GM23338 (cell line): ENCODE results near the gene RHOBTB3. TPM values are rescaled to one million over a fixed set of nuclear protein-coding genes. Genes with fewer than 3 reads are reported as not detected.

Experiments used
- ATAC-seq: fragments of 200-7000 bp; cut with Tn5 transposase; 3 replicates; pipeline ENCODE4 v1.9.1; 2020
- DNase-seq: peaks from one replicate; pipeline ENCODE4 v3.0.0-alpha.2; 2015; ENCODE audit warnings: low spot score
- H2AFZ ChIP-seq: fragments of 200-600 bp; sonication (generic); 2 replicates; pipeline ENCODE4 v1.8.0; 2016; ENCODE audit warnings: antibody characterized with exemption, mild to moderate bottlenecking, moderate library complexity
- H3F3A ChIP-seq: fragments of 200-600 bp; sonication (generic); replicated peaks from 2 replicates; pipeline ENCODE4 v1.8.0; 2017; ENCODE audit warnings: antibody characterized with exemption, mixed run types, low read depth
- H3K27ac ChIP-seq: fragments of 200-600 bp; sonication (generic); 2 replicates; pipeline ENCODE4 v1.6.1; 2016; ENCODE audit warnings: low read depth
- H3K27me3 ChIP-seq: fragments of 200-600 bp; sonication (generic); 2 replicates; pipeline ENCODE4 v1.8.0; 2016; ENCODE audit warnings: mild to moderate bottlenecking, mixed run types, moderate library complexity; ENCODE audit not compliant: insufficient read depth
- H3K36me3 ChIP-seq: fragments of 200-600 bp; sonication (generic); 2 replicates; pipeline ENCODE4 v1.8.0; 2016; ENCODE audit warnings: mild to moderate bottlenecking; ENCODE audit not compliant: insufficient read depth
- H3K4me1 ChIP-seq: fragments of 200-600 bp; sonication (generic); 2 replicates; pipeline ENCODE4 v1.8.0; 2016; ENCODE audit warnings: mild to moderate bottlenecking, moderate library complexity; ENCODE audit not compliant: insufficient read depth
- H3K4me2 ChIP-seq: fragments of 200-600 bp; sonication (generic); 2 replicates; pipeline ENCODE4 v1.7.1; 2017; ENCODE audit warnings: mixed run types
- H3K4me3 ChIP-seq: fragments of 200-600 bp; sonication (generic); 2 replicates; pipeline ENCODE4 v1.6.1; 2016; ENCODE audit warnings: mixed run types
- H3K79me2 ChIP-seq: fragments of 200-600 bp; sonication (generic); replicated peaks from 2 replicates; pipeline ENCODE4 v1.8.0; 2017; ENCODE audit warnings: mild to moderate bottlenecking; ENCODE audit not compliant: insufficient read depth
- H3K9me2 ChIP-seq: fragments of 200-600 bp; sonication (generic); 2 replicates; pipeline ENCODE4 v1.8.0; 2017; ENCODE audit not compliant: insufficient read depth
- H4K20me1 ChIP-seq: fragments of 200-600 bp; sonication (generic); replicated peaks from 2 replicates; pipeline ENCODE4 v1.8.0; 2017; ENCODE audit warnings: mild to moderate bottlenecking; ENCODE audit not compliant: insufficient read depth
- H3K27ac Mint-ChIP-seq: 2 replicates; pipeline ENCODE4 v1.8.0; 2020; ENCODE audit warnings: inconsistent platforms, mild to moderate bottlenecking, moderate library complexity, mixed read lengths
- H3K27me3 Mint-ChIP-seq: 3 replicates; pipeline ENCODE4 v1.8.0; 2022; ENCODE audit warnings: low read depth, mild to moderate bottlenecking, moderate library complexity, mixed read lengths, inconsistent platforms; ENCODE audit not compliant: insufficient read depth, poor library complexity
- H3K36me3 Mint-ChIP-seq: 3 replicates; pipeline ENCODE4 v1.8.0; 2021; ENCODE audit warnings: low read depth, mild to moderate bottlenecking, inconsistent platforms, moderate library complexity, mixed read lengths
- H3K4me1 Mint-ChIP-seq: 3 replicates; pipeline ENCODE4 v1.8.0; 2020; ENCODE audit warnings: mild to moderate bottlenecking, inconsistent platforms, mixed read lengths
- H3K4me3 Mint-ChIP-seq: 3 replicates; pipeline ENCODE4 v1.8.0; 2021; ENCODE audit warnings: moderate library complexity, mild to moderate bottlenecking, inconsistent platforms, mixed read lengths
- H3K9me3 Mint-ChIP-seq: 3 replicates; pipeline ENCODE4 v1.8.0; 2020; ENCODE audit warnings: moderate library complexity, mild to moderate bottlenecking, inconsistent platforms, mixed read lengths
- CREB1 ChIP-seq: fragments of 250-450 bp; sonication (Bioruptor Pico); IDR thresholded peaks from 2 replicates; pipeline ENCODE4 v1.5.0; 2020; ENCODE audit warnings: low read depth, mild to moderate bottlenecking, moderate library complexity
- CTCF ChIP-seq, 2 experiments: fragments of 200-600 bp in 1 of 2; sonication (generic) in 1 of 2; conservative IDR thresholded peaks; 2 replicates each; pipeline versions ENCODE4 v1.5.1 to v1.6.1; 2016 to 2017; ENCODE audit warnings: antibody characterized with exemption in 2 of 2, low read depth in 2 of 2, mild to moderate bottlenecking in 2 of 2, moderate library complexity in 1 of 2
- ETS1 ChIP-seq: IDR thresholded peaks from 2 replicates; pipeline ENCODE4 v1.6.1; 2016; ENCODE audit warnings: antibody characterized with exemption
- EZH2 ChIP-seq: fragments of 200-600 bp; sonication (generic); IDR thresholded peaks from one replicate; pipeline ENCODE4 v1.8.0; 2017; ENCODE audit warnings: antibody characterized with exemption, mild to moderate bottlenecking, low read depth; ENCODE audit not compliant: unreplicated experiment
- EZH2phosphoT487 ChIP-seq: fragments of 200-600 bp; sonication (generic); IDR thresholded peaks from one replicate; pipeline ENCODE4 v1.8.1; 2018; ENCODE audit warnings: antibody characterized with exemption; ENCODE audit not compliant: unreplicated experiment
- JUNB ChIP-seq: IDR thresholded peaks from one replicate; pipeline ENCODE4 v1.6.1; 2016; ENCODE audit warnings: antibody characterized with exemption; ENCODE audit not compliant: unreplicated experiment
- NANOG ChIP-seq: IDR thresholded peaks from 2 replicates; pipeline ENCODE4 v1.6.1; 2016; ENCODE audit warnings: antibody characterized with exemption, borderline replicate concordance
- POLR2AphosphoS5 ChIP-seq: IDR thresholded peaks from 2 replicates; pipeline ENCODE4 v1.6.1; 2016; ENCODE audit warnings: antibody characterized with exemption, low read depth
- REST ChIP-seq: IDR thresholded peaks from one replicate; pipeline ENCODE4 v1.6.1; 2018; ENCODE audit warnings: antibody characterized with exemption; ENCODE audit not compliant: unreplicated experiment
- STAT1 ChIP-seq: IDR thresholded peaks from one replicate; pipeline ENCODE4 v1.6.1; 2016; ENCODE audit warnings: antibody characterized with exemption; ENCODE audit not compliant: unreplicated experiment
- ZNF114 ChIP-seq: fragments of 250-450 bp; sonication (Bioruptor Pico); IDR thresholded peaks from 2 replicates; pipeline ENCODE4 v1.5.0; 2020; ENCODE audit warnings: mild to moderate bottlenecking, moderate library complexity
- ZNF331 ChIP-seq: fragments of 250-450 bp; sonication (Bioruptor Pico); IDR thresholded peaks from 2 replicates; pipeline ENCODE4 v1.5.0; 2020; ENCODE audit warnings: low read depth, mild to moderate bottlenecking, moderate library complexity
- ZNF462 ChIP-seq: fragments of 250-450 bp; sonication (Bioruptor Pico); IDR thresholded peaks from 2 replicates; pipeline ENCODE4 v1.5.0; 2020; ENCODE audit warnings: mild to moderate bottlenecking, moderate library complexity
- polyA plus RNA-seq: library from polyadenylated mRNA; unstranded; fragments of >200 nt; fragmentation: Nextera tagmentation; extraction: Ambion mirVana; gene quantifications from 2 replicates; pipeline ENCODE4 v1.2.1, GENCODE V29; 2016
- total RNA-seq: library from RNA; depleted of rRNA; stranded (reverse); fragments of >200 nt; shearing (Covaris generic); gene quantifications from 2 replicates; pipeline ENCODE4 v1.2.3, GENCODE V29; 2014

Gene RHOBTB3
- total and polyA plus RNA-seq, 2 experiments from 2014 or later: 10.0 to 13.4 TPM

- Histone ChIP-seq H2AFZ (no peak overlapping the region), H3K27ac (no peak overlapping the region), H3K79me2 (no peaks in the 10 kb centered on the region), H3K4me1 (peaks cover 21% of the 10 kb centered on the region), H4K20me1 (no peaks in the 10 kb centered on the region), H3F3A (no peaks in the 10 kb centered on the region), H3K4me2 (no peak overlapping the region), H3K36me3 (no peaks in the 10 kb centered on the region), H3K4me3 (no peak overlapping the region), H3K9me2 (no peaks in the 10 kb centered on the region), H3K27me3 (no peaks in the 10 kb centered on the region)
- Mint-ChIP-seq H3K4me1 (peaks cover 29% of the 10 kb centered on the region), H3K27me3 (peaks cover 6% of the 10 kb centered on the region), H3K4me3 (no peak overlapping the region), H3K36me3 (no peaks in the 10 kb centered on the region), H3K9me3 (no peaks in the 10 kb centered on the region), H3K27ac (no peak overlapping the region)
- DNase-seq (no peak), ATAC-seq (no peak)
- TF ChIP-seq NANOG (no peak), ETS1 (no peak), ZNF331 (no peak), STAT1 (no peak), CREB1 (CRISPR knock-in tag) (no peak), EZH2 (no peak), CTCF (conservative IDR thresholded peaks at IDR 0.05; ENCODE audit: low read depth in 2 of 2) (no peak), REST (no peak), ZNF114 (CRISPR knock-in tag) (no peak), ZNF462 (CRISPR knock-in tag) (no peak), JUNB (no peak), POLR2AphosphoS5 (no peak), EZH2phosphoT487 (no peak)
These were observed 94.4 kb downstream of the RHOBTB3 start for GRCh38 chr5:95825495-95825894.
